H1 (cell line): Measurements from ENCODE around the gene MYH7B. TPM values are rescaled to one million over a fixed set of nuclear protein-coding genes. Genes with fewer than 3 reads are reported as not detected.

ENCODE experiments used
- CTCF ChIA-PET: fragments of 300-600 bp; sonication (Branson Sonifier 250); formaldehyde crosslinking; loops from one replicate; lab custom pipeline; 2021; ENCODE audit not compliant: partially characterized antibody; lab: Charles Lee
- POLR2A ChIA-PET: fragments of 300-600 bp; sonication (Branson Sonifier 250); formaldehyde crosslinking; loops from one replicate; lab custom pipeline; 2021; ENCODE audit warnings: inconsistent platforms; ENCODE audit not compliant: partially characterized antibody; lab: Charles Lee
- DNase-seq, 2 experiments: peaks; one replicate each; pipeline versions ENCODE4 v3.0.0 to v3.0.0-alpha.2; 2010 to 2022; ENCODE audit warnings: low spot score in 2 of 2, low read depth in 1 of 2, mixed read lengths in 1 of 2
- FAIRE-seq: peaks from 2 replicates; lab custom pipeline; 2011; peaks lifted over from hg19 to GRCh38; lab: Jason Lieb, UNC
- H2AFZ ChIP-seq: 2 replicates; pipeline ENCODE4 v1.8.1; 2012; ENCODE audit warnings: low read length, inconsistent platforms
- H2AK5ac ChIP-seq: 2 replicates; pipeline ENCODE4 v1.6.1; 2013; ENCODE audit warnings: low read depth, low read length
- H2BK120ac ChIP-seq: replicated peaks from 2 replicates; pipeline ENCODE3; 2013; ENCODE audit warnings: low read depth, low read length, inconsistent platforms
- H2BK12ac ChIP-seq: 2 replicates; pipeline ENCODE4 v1.6.1; 2013; ENCODE audit warnings: low read depth, low read length
- H2BK15ac ChIP-seq: 2 replicates; pipeline ENCODE4 v1.6.1; 2013; ENCODE audit warnings: low read length
- H2BK20ac ChIP-seq: 2 replicates; pipeline ENCODE4 v1.6.1; 2013; ENCODE audit warnings: low read length
- H2BK5ac ChIP-seq: 2 replicates; pipeline ENCODE4 v1.6.1; 2013; ENCODE audit warnings: low read depth, low read length
- H3K14ac ChIP-seq: 2 replicates; pipeline ENCODE4 v1.6.1; 2013; ENCODE audit warnings: inconsistent platforms; ENCODE audit not compliant: insufficient read length
- H3K18ac ChIP-seq: 2 replicates; pipeline ENCODE4 v1.6.1; 2013; ENCODE audit warnings: low read length; ENCODE audit errors: extremely low read depth
- H3K23ac ChIP-seq: 2 replicates; pipeline ENCODE4 v1.6.1; 2013; ENCODE audit warnings: inconsistent platforms; ENCODE audit not compliant: insufficient read length
- H3K23me2 ChIP-seq: 2 replicates; pipeline ENCODE4 v1.6.1; 2013; ENCODE audit warnings: low read depth, low read length
- H3K27ac ChIP-seq: 2 replicates; pipeline ENCODE4 v1.6.1; 2011; ENCODE audit warnings: low read depth, low read length, inconsistent platforms
- H3K27me3 ChIP-seq, 4 experiments: replicated peaks in 1 of 4; 1 replicate in 1 of 4; 2 replicates in 3 of 4; pipeline versions ENCODE4 v1.6.1 to v1.8.1; 2011 to 2013; ENCODE audit warnings: low read length in 3 of 4, mild to moderate bottlenecking in 3 of 4, inconsistent platforms in 2 of 4, mixed read lengths in 2 of 4, moderate library complexity in 1 of 4; ENCODE audit not compliant: control insufficient read depth in 3 of 4, insufficient read depth in 3 of 4; ENCODE audit errors: extremely low read depth in 1 of 4
- H3K36me3 ChIP-seq, 4 experiments: 2 replicates each; pipeline versions ENCODE4 v1.6.1 to v1.8.1; 2011 to 2013; ENCODE audit warnings: mild to moderate bottlenecking in 4 of 4, low read length in 3 of 4, moderate library complexity in 2 of 4, control low read depth in 1 of 4, inconsistent platforms in 1 of 4; ENCODE audit not compliant: insufficient read depth in 4 of 4, control insufficient read depth in 2 of 4
- H3K4ac ChIP-seq: replicated peaks from 2 replicates; pipeline ENCODE3; 2013; ENCODE audit warnings: low read length, low read depth, mixed read lengths, inconsistent platforms; ENCODE audit not compliant: insufficient read length
- H3K4me1 ChIP-seq, 4 experiments: replicated peaks in 1 of 4; 1 replicate in 1 of 4; 2 replicates in 3 of 4; pipeline versions ENCODE4 v1.6.1 to v1.8.1; 2011 to 2013; ENCODE audit warnings: low read length in 3 of 4, inconsistent platforms in 2 of 4, mixed read lengths in 1 of 4; ENCODE audit not compliant: insufficient read depth in 4 of 4, control insufficient read depth in 3 of 4
- H3K4me2 ChIP-seq, 2 experiments: 2 replicates each; pipeline versions ENCODE4 v1.6.1 to v1.8.1; 2011 to 2013; ENCODE audit warnings: low read depth in 2 of 2, low read length in 2 of 2, control low read depth in 1 of 2, inconsistent platforms in 1 of 2, mild to moderate bottlenecking in 1 of 2; ENCODE audit not compliant: insufficient read depth in 1 of 2
- H3K4me3 ChIP-seq, 4 experiments: fragments of 200-600, 300-600 bp in 1 of 4; sonication (generic), shearing (Covaris generic), sonication (Bioruptor Twin) in 1 of 4; 2 replicates each; pipeline versions ENCODE4 v1.5.1 to v1.8.1; 2011 to 2016; ENCODE audit warnings: low read length in 4 of 4, low read depth in 3 of 4, control low read depth in 2 of 4, inconsistent platforms in 2 of 4, mild to moderate bottlenecking in 2 of 4, mixed read lengths in 1 of 4, moderate library complexity in 1 of 4; ENCODE audit not compliant: insufficient read depth in 2 of 4; ENCODE audit errors: extremely low read depth in 1 of 4
- H3K56ac ChIP-seq: replicated peaks from 2 replicates; pipeline ENCODE3; 2013; ENCODE audit warnings: low read depth, mild to moderate bottlenecking, mixed read lengths, low read length, inconsistent platforms; ENCODE audit not compliant: insufficient read length
- H3K79me1 ChIP-seq: 2 replicates; pipeline ENCODE4 v1.6.1; 2013; ENCODE audit warnings: low read depth, low read length, control low read depth
- H3K79me2 ChIP-seq, 2 experiments: 2 replicates each; pipeline versions ENCODE4 v1.6.1 to v1.8.1; 2012 to 2013; ENCODE audit warnings: low read length in 2 of 2, mild to moderate bottlenecking in 2 of 2, inconsistent platforms in 1 of 2; ENCODE audit not compliant: insufficient read depth in 2 of 2, control insufficient read depth in 1 of 2
- H3K9ac ChIP-seq, 4 experiments: replicated peaks in 1 of 4; 1 replicate in 1 of 4; 2 replicates in 3 of 4; pipeline versions ENCODE4 v1.6.1 to v1.8.1; 2011 to 2013; ENCODE audit warnings: low read depth in 3 of 4, low read length in 3 of 4, control low read depth in 2 of 4, mild to moderate bottlenecking in 2 of 4, moderate library complexity in 2 of 4, inconsistent platforms in 1 of 4; ENCODE audit errors: extremely low read depth in 1 of 4
- H3K9me3 ChIP-seq, 2 experiments: 2 replicates each; pipeline versions ENCODE4 v1.6.1 to v1.8.1; 2012 to 2013; ENCODE audit warnings: mild to moderate bottlenecking in 2 of 2, moderate library complexity in 2 of 2, control low read depth in 1 of 2, inconsistent platforms in 1 of 2, low read depth in 1 of 2, low read length in 1 of 2, mixed read lengths in 1 of 2; ENCODE audit not compliant: insufficient read depth in 2 of 2
- H4K20me1 ChIP-seq, 2 experiments: replicated peaks in 1 of 2; 2 replicates each; pipeline versions ENCODE3 to v1.8.1; 2011 to 2013; ENCODE audit warnings: inconsistent platforms in 2 of 2, low read length in 2 of 2, mild to moderate bottlenecking in 1 of 2; ENCODE audit not compliant: insufficient read depth in 2 of 2, control insufficient read depth in 1 of 2
- H4K5ac ChIP-seq: 2 replicates; pipeline ENCODE4 v1.6.1; 2013; ENCODE audit warnings: low read length, low read depth, mixed read lengths, inconsistent platforms; ENCODE audit not compliant: insufficient read length
- H4K8ac ChIP-seq: 2 replicates; pipeline ENCODE4 v1.8.0; 2013; ENCODE audit warnings: mild to moderate bottlenecking, moderate library complexity, low read length, inconsistent platforms; ENCODE audit not compliant: insufficient read depth; ENCODE audit errors: extremely low read depth
- H4K91ac ChIP-seq: replicated peaks from 2 replicates; pipeline ENCODE3; 2013; ENCODE audit warnings: low read length, mixed read lengths, inconsistent platforms; ENCODE audit not compliant: insufficient read length
- CREB1 ChIP-seq: IDR thresholded peaks from 2 replicates; pipeline ENCODE4 v1.6.1; 2012; ENCODE audit warnings: inconsistent platforms
- GABPA ChIP-seq: IDR thresholded peaks from 2 replicates; pipeline ENCODE4 v1.6.1; 2011; ENCODE audit warnings: mild to moderate bottlenecking, low read length, moderate library complexity, borderline replicate concordance; ENCODE audit not compliant: insufficient read depth
- KDM1A ChIP-seq: fragments of 200-600, 300-600 bp; sonication (generic); IDR thresholded peaks from 2 replicates; pipeline ENCODE4 v1.7.1; 2016; ENCODE audit warnings: mild to moderate bottlenecking, low read length, borderline replicate concordance
- RFX5 ChIP-seq: IDR thresholded peaks from 2 replicates; pipeline ENCODE4 v1.6.1; 2011; ENCODE audit warnings: low read depth, low read length, improper control_type of control experiment, borderline replicate concordance
- SP1 ChIP-seq: IDR thresholded peaks from 2 replicates; pipeline ENCODE4 v1.6.1; 2011; ENCODE audit warnings: low read depth, low read length
- SUZ12 ChIP-seq: fragments of 200-600 bp; sonication (generic); IDR thresholded peaks from 2 replicates; pipeline ENCODE4 v1.6.1; 2012; ENCODE audit warnings: mild to moderate bottlenecking, inconsistent platforms, low read length, moderate library complexity, mixed read lengths
- whole genome bisulfite sequencing, 2 experiments: shearing (Covaris generic) in 1 of 2; methylation state at CpG; one replicate each; pipeline versions ENCODE4 v1.1.6 to v1.1.7; 2013 to 2015; ENCODE audit warnings: low lambda C conversion rate in 2 of 2, mixed read lengths in 2 of 2, inconsistent platforms in 1 of 2, low coverage in 1 of 2, missing lambda C conversion rate in 1 of 2; ENCODE audit not compliant: insufficient replicate concordance in 2 of 2, insufficient coverage in 1 of 2, insufficient read length in 1 of 2; ENCODE audit errors: extremely low coverage in 1 of 2, missing lambda C conversion rate in 1 of 2; 5-methylcytosine and 5-hydroxymethylcytosine counted together
- polyA plus RNA-seq, 7 experiments: library from polyadenylated mRNA; depleted of rRNA in 3 of 7; stranded (reverse) in 5 of 7; unstranded in 2 of 7; fragments of >200 nt in 5 of 7; fragments of 200-250 nt in 2 of 7; gene quantifications; 1 replicate in 5 of 7; 2 replicates in 1 of 7; 4 replicates in 1 of 7; pipeline versions ENCODE4 v1.2.1 to v1.2.3, GENCODE V29; 2011 to 2013; ENCODE audit warnings: missing spikeins in 2 of 7, mixed read lengths in 2 of 7
- total RNA-seq: library from RNA; stranded (reverse); fragmentation: NEBNext Ultra II Directional; extraction: Animal tissue kit (Norgen Biotek cat#: 25700); gene quantifications from 2 replicates; pipeline ENCODE4 v1.2.1, GENCODE V29; 2021

MYH7B gene
- total and polyA plus RNA-seq, 2 of the 8 experiments (the other 6 are each of a cell fraction or from before 2014, with no cell fraction given): 0.15 to 0.30 TPM

GRCh38 chr20:34940081-34940481, 15.6 kb upstream of the MYH7B start:
- Histone ChIP-seq H3K23ac (no peak overlapping the region), H3K23me2 (no peaks in the 10 kb centered on the region), H3K18ac (no peak overlapping the region), H3K27me3 (no peaks in the 10 kb centered on the region), H2BK20ac (no peak overlapping the region), H3K14ac (no peak overlapping the region), H3K56ac (no peak overlapping the region), H4K8ac (no peak overlapping the region), H4K5ac (no peak overlapping the region), H3K9ac (no peak overlapping the region), H2AK5ac (no peak overlapping the region), H3K4me3 (no peak overlapping the region), H2BK15ac (no peak overlapping the region), H2BK120ac (no peak overlapping the region), H4K91ac (no peak overlapping the region), H3K4ac (no peak overlapping the region), H3K9me3 (no peaks in the 10 kb centered on the region), H3K36me3 (peaks cover 2 to 22% (median 4%) of the 10 kb centered on the region in 4 experiments; a peak in 5 of 8 replicates), H2BK5ac (no peak overlapping the region), H3K4me1 (no peaks in the 10 kb centered on the region), H3K4me2 (no peak overlapping the region), H2BK12ac (no peak overlapping the region), H3K79me2 (no peaks in the 10 kb centered on the region), H3K27ac (no peak overlapping the region), H3K79me1 (no peaks in the 10 kb centered on the region), H4K20me1 (no peaks in the 10 kb centered on the region), H2AFZ (no peak overlapping the region)
- WGBS, 2 experiments: 94% methylated on average over 1 of the region's 1 CpG; no CpG with 5 or more reads in 1 of the 2 experiments
- POLR2A ChIA-PET: no interaction called here
- CTCF ChIA-PET: interaction anchor here (1.2 to 2.6 kb wide), 2 partner anchors 8 to 62 kb away, joined by 4 to 11 read pairs; no protein-coding TSS in a partner anchor
- DNase-seq: no peak
- no peak for FAIRE-seq
- TF ChIP-seq CREB1: no peak
- no peak for TF ChIP-seq RFX5
- no peak for TF ChIP-seq SUZ12
- no peak for TF ChIP-seq KDM1A
- TF ChIP-seq GABPA: no peak
- no peak for TF ChIP-seq SP1
